ENCODE results near the gene EIF2B2.

GRCh38 chr14:75047506-75047905, 44.8 kb downstream of the EIF2B2 start:
- TF ChIP-seq, protein P1, sequence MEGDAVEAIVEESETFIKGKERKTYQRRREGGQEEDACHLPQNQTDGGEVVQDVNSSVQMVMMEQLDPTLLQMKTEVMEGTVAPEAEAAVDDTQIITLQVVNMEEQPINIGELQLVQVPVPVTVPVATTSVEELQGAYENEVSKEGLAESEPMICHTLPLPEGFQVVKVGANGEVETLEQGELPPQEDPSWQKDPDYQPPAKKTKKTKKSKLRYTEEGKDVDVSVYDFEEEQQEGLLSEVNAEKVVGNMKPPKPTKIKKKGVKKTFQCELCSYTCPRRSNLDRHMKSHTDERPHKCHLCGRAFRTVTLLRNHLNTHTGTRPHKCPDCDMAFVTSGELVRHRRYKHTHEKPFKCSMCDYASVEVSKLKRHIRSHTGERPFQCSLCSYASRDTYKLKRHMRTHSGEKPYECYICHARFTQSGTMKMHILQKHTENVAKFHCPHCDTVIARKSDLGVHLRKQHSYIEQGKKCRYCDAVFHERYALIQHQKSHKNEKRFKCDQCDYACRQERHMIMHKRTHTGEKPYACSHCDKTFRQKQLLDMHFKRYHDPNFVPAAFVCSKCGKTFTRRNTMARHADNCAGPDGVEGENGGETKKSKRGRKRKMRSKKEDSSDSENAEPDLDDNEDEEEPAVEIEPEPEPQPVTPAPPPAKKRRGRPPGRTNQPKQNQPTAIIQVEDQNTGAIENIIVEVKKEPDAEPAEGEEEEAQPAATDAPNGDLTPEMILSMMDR (IDR thresholded peaks at IDR 0.05; ENCODE audit: insufficient read depth, low read depth, low read length), result no peak
- no peak for TF ChIP-seq EZH2 (IDR thresholded peaks at IDR 0.05; ENCODE audit: insufficient read depth, low read length)

Data from astrocyte (in vitro differentiated cells and primary cell).